ENCODE measurements around the gene INPP5F. TPM values are rescaled to one million over a fixed set of nuclear protein-coding genes. Genes with fewer than 3 reads are reported as not detected.
A peak's percentile ranks its signal among the peaks of the same experiment; 100 is the strongest.

Gene INPP5F
- total RNA-seq, 4 donors from 2014 or later, result 17.1 to 26.9 (median 24.0) TPM

DNA sequence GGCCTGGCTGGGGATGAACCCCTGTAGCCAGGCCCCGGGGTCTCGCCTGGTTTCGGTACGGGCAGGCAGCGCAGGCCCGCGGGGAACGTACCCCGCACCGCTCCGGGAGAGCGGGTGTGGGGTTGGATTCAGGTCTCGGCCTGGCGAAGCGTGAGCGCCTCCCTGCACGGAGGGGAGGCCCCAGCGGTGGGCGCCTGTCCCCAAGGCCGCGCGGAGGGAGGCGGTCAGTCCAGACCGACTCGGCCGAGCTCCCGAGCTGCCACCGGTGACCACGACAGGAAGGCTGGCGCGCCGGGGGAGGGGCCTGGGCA lies 378 bp upstream of the INPP5F start:
- no peaks in the 10 kb centered on the region for H3K36me3 ChIP-seq
- TF ChIP-seq POLR2AphosphoS5 (IDR thresholded peaks at IDR 0.05) (peak; percentile 77), POLR2A (IDR thresholded peaks at IDR 0.05) (peak; percentile 61 to 62), EP300 (IDR thresholded peaks at IDR 0.05) (no peak)
- 0% methylated on average over 2 of the region's 32 CpGs; no CpG with 5 or more reads in 1 of the 2 donors for WGBS, 2 donors (ENCODE audit: low coverage in 1 of 2)
- H3K27ac ChIP-seq, result peak overlapping the region; percentile 70 to 96 (median 94)
- H3K9me3 ChIP-seq, result no peaks in the 10 kb centered on the region
- peaks cover 0 to 45% (median 22%) of the 10 kb centered on the region in 3 donors for H3K4me1 ChIP-seq
- peak overlapping the region; percentile 53 to 96 for H3K4me3 ChIP-seq
- H3K27me3 ChIP-seq, result no peaks in the 10 kb centered on the region
- no peak for ATAC-seq

GRCh38 chr10:119726676-119727261 lies 919 bp downstream of the INPP5F start:
- Histone ChIP-seq H3K36me3 (no peaks in the 10 kb centered on the region), H3K27ac (peak overlapping the region; percentile 50 to 96 (median 94)), H3K4me1 (peaks cover 0 to 45% (median 22%) of the 10 kb centered on the region in 3 donors), H3K27me3 (no peaks in the 10 kb centered on the region), H3K9me3 (no peaks in the 10 kb centered on the region), H3K4me3 (peak overlapping the region; percentile 51 to 96)
- WGBS, 2 donors (ENCODE audit: low coverage in 1 of 2), result 43 to 48% methylated on average over 2 to 11 of the region's 14 CpGs
- TF ChIP-seq EP300 (IDR thresholded peaks at IDR 0.05) (no peak), POLR2AphosphoS5 (IDR thresholded peaks at IDR 0.05) (no peak), POLR2A (IDR thresholded peaks at IDR 0.05) (no peak)
- TF ChIP-seq, protein P1, sequence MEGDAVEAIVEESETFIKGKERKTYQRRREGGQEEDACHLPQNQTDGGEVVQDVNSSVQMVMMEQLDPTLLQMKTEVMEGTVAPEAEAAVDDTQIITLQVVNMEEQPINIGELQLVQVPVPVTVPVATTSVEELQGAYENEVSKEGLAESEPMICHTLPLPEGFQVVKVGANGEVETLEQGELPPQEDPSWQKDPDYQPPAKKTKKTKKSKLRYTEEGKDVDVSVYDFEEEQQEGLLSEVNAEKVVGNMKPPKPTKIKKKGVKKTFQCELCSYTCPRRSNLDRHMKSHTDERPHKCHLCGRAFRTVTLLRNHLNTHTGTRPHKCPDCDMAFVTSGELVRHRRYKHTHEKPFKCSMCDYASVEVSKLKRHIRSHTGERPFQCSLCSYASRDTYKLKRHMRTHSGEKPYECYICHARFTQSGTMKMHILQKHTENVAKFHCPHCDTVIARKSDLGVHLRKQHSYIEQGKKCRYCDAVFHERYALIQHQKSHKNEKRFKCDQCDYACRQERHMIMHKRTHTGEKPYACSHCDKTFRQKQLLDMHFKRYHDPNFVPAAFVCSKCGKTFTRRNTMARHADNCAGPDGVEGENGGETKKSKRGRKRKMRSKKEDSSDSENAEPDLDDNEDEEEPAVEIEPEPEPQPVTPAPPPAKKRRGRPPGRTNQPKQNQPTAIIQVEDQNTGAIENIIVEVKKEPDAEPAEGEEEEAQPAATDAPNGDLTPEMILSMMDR (IDR thresholded peaks at IDR 0.05), result no peak
- no peak for ATAC-seq

DNA sequence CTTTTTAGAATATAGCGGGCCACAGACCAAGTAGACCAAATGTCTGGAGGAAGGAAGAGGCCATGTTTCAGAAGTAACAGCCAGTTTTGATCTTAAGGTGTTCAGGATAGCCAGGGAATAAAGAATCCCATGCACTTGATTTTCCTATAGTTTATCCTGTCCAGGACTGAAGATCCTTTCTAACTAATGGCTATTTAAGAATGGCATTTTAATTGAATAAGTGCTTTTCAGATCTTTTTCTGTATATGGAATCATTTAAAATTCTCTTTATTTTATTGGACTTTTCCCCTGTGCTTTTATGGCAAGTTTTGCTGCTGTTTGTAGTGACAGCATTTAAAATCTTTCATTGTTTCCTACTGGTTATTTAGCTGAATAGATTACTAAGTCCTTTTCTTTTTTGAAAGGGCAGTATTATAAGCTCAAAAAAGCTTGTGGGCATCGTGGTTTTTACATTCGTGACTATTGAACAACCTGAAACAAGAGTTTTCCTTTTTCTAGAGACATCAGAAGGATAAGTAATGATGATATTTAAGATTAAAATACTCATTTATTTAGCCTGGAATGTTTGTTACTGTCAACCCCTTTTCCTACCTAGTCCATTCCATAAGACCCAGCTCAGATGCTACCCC lies 2.4 kb downstream of the INPP5F start:
- Histone ChIP-seq H3K27me3 (no peaks in the 10 kb centered on the region), H3K27ac (peak overlapping the region in 3 of 4 donors; percentile 93 to 96 (median 95)), H3K36me3 (no peaks in the 10 kb centered on the region), H3K9me3 (no peaks in the 10 kb centered on the region), H3K4me1 (peaks cover 0 to 45% (median 22%) of the 10 kb centered on the region in 3 donors), H3K4me3 (no peak overlapping the region)
- TF ChIP-seq POLR2AphosphoS5 (IDR thresholded peaks at IDR 0.05), result no peak
- TF ChIP-seq, protein P1 (IDR thresholded peaks at IDR 0.05), result no peak
- no peak for TF ChIP-seq POLR2A (IDR thresholded peaks at IDR 0.05)
- no peak for TF ChIP-seq EP300 (IDR thresholded peaks at IDR 0.05)
- WGBS, 2 donors (ENCODE audit: low coverage in 1 of 2), result 61 to 72% methylated on average over 3 of the region's 3 CpGs
- ATAC-seq, result no peak

DNA sequence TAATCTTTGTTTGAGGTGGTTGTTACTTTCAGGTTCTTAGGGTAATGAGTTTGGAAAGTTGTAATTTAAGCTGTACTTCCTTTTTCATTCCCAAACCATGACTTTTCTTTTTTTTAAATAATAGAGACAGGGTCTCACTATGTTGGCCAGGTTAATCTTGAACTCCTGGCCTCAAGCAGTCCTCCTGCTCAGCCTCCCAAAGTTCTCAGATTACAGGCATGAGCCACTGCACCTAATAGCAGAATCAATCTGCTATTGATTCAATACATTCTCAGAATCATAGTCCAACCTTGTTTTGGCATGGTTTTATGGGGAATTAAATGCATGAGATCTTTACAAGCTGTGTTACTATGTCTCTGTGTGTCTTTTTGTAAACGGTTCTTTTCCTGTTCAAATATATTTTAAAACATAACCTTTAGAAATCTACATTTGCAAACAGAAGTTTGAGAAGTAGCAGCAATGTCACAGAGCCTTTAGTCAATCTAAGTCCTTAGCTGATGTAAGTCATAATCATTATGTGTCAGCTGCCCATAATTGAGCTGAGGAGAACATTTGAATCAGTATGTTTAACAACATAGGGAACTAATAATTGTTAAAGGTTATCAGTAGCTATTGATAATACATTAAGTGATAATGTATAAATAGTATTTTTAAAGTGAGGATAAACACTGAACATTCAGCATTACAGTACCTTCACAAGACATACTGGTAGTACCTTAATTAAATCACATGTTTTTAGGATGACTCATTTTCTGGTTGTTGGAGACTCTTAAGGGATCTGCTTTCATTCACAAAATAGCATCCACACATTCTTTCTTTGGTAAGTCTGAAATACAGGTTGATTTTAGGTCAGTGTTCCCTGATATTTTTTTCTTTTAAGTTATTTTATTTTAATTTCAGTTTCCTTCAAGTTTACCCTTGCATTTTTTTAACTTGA lies 8.8 kb downstream of the INPP5F start:
- no peak for ATAC-seq
- Histone ChIP-seq H3K4me1 (peaks cover 4 to 41% (median 5%) of the 10 kb centered on the region in 3 donors), H3K27me3 (no peaks in the 10 kb centered on the region), H3K36me3 (no peaks in the 10 kb centered on the region), H3K27ac (no peak overlapping the region), H3K4me3 (no peak overlapping the region), H3K9me3 (no peaks in the 10 kb centered on the region)
- WGBS, 2 donors (ENCODE audit: low coverage in 1 of 2), result 33 to 67% methylated on average over 1 of the region's 1 CpG
- no peak for TF ChIP-seq POLR2AphosphoS5 (IDR thresholded peaks at IDR 0.05)
- TF ChIP-seq, protein P1 (IDR thresholded peaks at IDR 0.05), result no peak
- no peak for TF ChIP-seq POLR2A (IDR thresholded peaks at IDR 0.05)
- no peak for TF ChIP-seq EP300 (IDR thresholded peaks at IDR 0.05)

- Histone ChIP-seq H3K27me3 (no peaks in the 10 kb centered on the region), H3K9me3 (no peaks in the 10 kb centered on the region), H3K27ac (no peak overlapping the region), H3K4me3 (no peak overlapping the region), H3K36me3 (no peaks in the 10 kb centered on the region), H3K4me1 (peaks cover 4 to 41% (median 5%) of the 10 kb centered on the region in 3 donors)
- TF ChIP-seq POLR2AphosphoS5 (IDR thresholded peaks at IDR 0.05), result no peak
- TF ChIP-seq, protein P1 (IDR thresholded peaks at IDR 0.05), result no peak
- TF ChIP-seq POLR2A (IDR thresholded peaks at IDR 0.05), result no peak
- TF ChIP-seq EP300 (IDR thresholded peaks at IDR 0.05), result no peak
- WGBS, 2 donors (ENCODE audit: low coverage in 1 of 2), result 80% methylated on average over 2 to 3 of the region's 3 CpGs
- ATAC-seq, result no peak
Observed at GRCh38 chr10:119735451-119735850, 9.6 kb downstream of the INPP5F start.

All from gastroesophageal sphincter (tissue), 4 donors.